HG03521 (cell line): ENCODE data around the gene RAB34.
A peak's percentile ranks its signal among the peaks of the same experiment; 100 is the strongest.
"Not testable (repeated sequence)": the region's sequence is repeated elsewhere in the genome, so short reads cannot be mapped to it uniquely, and the experiment has no call there.

Source experiments
- ATAC-seq: cut with Tn5 transposase; IDR thresholded peaks from one replicate; pipeline ENCODE4 v1.9.1; 2021; ENCODE audit warnings: mild to moderate bottlenecking, moderate library complexity; ENCODE audit not compliant: unreplicated experiment

RAB34 gene

DNA sequence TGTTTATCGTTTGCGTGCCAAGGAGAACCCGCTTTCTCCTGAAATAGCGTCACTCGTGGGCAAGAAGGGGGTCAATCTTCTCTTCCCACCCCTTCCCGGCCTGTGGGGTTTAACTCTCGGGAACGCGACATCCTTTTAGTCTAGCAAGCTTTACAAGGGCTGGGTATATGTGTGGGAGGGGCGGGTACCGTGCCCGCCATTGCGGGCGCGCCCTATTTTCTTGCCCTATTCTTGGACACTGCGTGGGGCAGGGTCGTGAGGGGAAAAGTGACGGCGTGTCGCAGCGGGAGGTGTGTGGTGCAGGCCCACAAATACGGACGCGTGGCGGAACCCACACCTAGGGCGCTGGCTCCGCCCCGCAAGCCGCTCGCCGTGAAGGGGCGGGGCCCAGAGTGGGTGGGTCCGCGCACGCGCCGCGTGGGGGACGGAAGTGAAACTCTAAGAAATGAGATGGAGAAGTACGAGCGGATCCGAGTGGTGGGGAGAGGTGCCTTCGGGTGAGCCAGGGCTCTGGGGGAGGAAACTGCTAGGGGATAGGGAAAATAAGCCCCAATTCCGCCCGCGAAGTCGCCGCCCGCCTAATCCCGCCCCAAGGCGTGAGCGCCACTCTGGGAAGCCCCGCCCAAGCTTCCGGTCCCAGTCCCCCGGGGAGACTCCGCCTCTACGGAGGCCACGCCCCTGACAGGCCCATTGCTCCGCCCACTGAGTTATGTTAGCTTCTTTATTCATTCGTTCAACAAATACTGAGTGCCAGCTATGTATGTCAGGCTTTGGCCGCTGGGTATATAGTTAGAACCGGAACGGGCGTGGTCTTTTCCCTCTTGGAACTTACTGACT is 10.9 kb upstream of the RAB34 start, which contains the start of gene NEK8:
NEK8 (plus strand) TSS at position 425 of the 837 bp plus-strand sequence; CDS start at position 451, 26 bp downstream.
- peak; percentile 44 for ATAC-seq

DNA sequence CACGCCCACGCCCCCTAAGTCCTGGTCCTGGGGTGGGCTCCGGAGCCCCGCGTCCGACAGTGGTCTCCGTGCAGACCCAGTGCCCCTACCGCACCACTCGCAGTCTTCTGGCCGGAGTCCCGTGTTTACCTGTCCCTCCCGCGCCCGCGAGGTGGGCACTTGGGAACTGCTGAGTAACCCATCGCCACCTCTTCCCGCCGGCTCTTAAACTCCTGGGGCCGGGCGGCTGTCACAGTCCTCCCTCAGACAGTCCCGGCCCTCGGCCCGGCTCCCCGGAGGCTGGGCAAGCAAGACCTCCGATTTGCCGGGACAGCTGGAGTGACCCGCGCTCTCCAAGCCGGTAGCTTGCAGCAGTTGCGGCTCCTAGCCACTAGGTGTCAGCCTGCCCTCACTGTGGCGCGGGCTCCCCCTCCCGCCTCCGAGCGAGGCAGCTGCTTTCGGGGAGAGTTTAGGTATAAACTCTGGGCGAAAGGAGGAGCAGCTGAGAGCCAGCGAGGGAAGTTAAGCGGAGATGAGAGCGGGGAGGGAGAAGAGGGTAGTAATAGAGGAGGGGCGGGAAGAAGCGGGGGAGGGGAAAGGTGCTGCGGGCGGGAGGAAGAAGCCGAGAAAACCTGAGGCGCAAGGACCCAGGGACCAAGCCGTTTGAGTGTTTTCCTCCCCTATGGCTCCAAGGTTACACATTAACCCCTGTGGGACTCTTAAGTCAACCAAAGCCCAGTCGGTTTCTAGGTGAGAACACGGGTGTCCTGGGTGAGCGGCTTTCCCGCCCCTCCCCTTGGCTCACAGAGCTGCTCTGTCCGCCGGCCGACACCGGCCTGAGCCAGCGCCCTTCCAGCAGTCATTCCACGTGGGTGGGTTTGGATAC is 9.2 kb upstream of the RAB34 start:
- ATAC-seq, result peak; percentile 36

DNA sequence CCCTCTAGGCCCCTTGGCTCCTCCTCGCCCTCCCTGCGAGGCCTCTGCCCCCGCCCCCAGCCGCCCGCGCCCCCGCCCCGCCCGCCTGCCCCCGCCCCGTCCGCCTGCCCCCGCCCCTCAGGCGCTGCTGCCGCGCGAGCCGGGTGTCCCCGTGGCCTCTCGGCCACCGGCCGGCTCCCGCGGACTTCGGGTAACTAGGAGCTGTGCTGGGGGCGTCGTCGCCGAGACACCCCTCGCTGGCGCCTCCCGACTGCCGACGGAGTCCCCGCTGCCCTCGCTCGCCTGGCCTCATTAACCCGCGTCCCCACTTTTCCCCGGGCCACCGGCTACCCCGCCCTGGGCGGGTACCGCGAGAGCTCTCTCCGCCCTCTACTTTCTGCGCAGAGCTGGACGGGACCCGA is 8.6 kb upstream of the RAB34 start, which contains the start of gene TLCD1:
TLCD1 (minus strand) TSS at position 8 of the 401 bp plus-strand sequence. CDS start 136 bp downstream, outside the sequence.
- no peak for ATAC-seq

DNA sequence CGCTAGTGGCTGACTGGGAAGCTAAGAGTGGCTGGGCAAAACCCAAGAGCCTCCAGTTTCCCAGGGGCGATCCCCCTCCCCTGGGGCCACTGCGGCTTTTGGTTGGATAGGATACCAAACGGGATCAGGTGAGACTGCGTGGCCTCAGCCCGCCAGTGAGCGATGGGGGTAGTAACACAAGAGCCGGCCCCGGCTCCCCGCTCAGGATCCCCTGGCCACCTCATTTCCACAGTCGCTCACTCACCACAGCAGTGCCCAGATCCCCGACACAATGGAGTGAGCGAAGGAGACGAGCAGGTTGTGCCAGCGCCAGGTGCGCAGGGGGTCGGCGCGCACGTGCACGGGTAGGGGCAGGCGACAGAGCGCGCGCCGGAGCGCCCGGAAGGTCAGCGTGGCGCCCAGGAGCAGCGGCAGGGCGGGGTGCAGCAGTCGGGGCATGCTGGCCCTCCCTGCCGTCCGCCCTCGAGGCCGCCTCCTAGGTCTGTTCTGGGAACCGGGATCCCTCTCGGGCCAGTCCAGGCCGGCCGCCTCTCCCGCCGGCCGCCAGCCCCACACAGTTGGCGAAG is 8.1 kb upstream of the RAB34 start:
- no peak for ATAC-seq

DNA sequence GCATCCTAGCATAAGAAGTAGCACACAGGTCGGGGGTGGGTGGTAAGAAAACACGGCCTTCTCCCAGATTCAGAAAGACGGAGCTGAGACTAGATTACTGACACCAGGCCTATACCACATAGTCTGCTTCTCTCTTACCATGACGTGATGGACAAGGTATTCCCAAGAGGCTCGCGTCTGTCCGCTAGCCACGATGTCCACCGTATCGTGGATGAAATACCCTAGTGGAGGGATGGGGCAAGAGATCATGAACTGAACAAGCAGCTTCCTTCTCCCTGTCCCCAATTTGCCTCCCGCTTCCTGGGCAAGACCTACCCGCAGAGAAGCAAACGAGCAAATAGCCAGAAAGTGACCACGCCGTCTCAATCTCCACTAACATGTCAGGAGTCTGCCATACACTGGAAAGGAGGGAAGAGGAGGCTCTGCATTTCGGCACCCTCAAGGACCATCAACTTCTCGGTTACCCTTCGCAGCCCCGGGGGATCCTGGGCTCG is 7.5 kb upstream of the RAB34 start:
- no peak for ATAC-seq

DNA sequence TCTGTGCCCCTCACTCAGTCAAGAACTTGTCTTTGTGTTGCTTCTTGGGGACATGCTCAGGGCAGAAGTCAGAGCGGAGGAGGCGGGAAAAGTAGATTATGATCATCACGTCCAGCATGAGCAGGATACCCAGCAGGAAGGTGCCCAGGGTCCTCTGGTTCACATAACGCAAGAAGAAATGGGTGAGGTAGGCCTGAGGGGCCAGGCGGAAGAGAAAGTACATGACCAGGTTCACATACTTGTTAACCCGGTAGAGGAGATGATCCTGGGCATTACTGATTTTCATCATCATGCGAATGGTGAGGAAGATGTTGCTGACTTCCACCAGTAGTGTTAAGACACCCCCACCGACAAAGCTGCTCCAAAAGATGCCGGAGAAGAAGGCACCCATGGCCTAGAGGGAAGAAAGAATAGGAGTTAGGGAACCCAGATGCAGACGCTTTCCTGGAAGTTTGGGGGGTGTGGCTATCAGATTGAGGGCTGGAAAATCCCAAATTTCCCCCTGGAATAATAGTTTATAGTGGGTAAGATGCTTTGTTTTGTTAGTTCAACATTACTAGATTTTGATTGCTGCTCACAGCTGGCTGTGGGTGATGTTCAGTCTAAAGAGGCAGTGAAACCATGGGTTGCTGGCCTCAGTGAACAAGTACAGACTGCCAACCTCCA is 7.0 kb upstream of the RAB34 start:
- no peak for ATAC-seq

DNA sequence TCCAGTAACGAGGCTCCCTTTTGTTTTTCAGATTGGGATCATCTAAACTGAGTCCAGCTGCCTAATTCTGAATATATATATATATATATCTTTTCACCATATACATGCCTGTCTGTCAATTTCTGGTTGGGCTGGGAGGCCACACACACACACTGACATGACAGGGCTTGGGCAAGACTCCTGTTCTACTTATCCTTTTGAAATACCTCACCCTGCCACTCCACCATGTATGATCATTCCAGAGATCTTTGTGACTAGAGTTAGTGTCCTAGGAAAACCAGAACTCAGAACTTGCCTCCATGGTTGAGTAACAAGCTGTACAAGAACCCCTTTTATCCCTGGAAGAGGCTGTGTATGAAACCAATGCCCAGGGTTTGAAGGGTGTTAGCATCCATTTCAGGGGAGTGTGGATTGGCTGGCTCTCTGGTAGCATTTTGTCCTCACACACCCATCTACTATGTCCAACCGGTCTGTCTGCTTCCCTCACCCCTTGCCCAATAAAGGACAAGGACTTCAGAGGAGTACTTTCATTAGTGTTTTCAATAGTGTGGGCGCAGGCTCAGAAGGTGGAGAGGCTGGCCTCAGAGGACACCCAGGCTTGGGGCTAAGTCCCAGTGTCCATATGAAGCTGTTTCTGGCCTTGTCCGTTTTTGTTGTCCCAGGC is 6.3 kb upstream of the RAB34 start:
- not testable (repeated sequence) for ATAC-seq

DNA sequence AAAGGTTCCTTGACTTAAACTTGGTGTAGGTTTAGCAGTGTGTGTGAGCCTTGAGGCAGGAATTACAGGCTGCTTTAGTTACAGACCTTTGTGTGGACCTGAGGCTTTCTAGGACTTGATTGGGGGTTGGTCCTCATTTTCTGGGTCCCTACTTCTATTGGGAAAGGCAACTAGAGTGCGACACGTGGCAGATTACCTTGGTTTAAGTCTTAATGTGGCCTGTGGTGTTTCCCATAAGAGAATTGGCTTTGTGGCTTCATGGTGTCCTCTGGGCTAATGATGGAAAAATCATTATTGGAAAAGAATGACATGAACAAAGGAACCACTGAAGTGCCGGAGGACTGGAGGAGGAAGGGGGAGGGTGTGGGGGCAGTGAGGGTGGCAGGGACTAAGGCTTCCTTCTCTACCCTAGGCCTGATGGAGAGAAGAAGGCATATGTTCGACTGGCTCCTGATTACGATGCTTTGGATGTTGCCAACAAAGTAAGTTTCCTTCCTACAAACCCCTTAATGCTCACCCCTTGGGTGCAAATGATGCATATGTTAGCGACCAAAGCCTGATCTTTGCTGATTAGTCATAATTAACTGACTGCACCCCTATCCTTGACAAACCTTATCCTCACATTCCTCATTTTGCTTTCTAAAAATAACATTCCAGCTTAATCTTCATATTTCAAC is 5.6 kb upstream of the RAB34 start:
- ATAC-seq, result no peak

DNA sequence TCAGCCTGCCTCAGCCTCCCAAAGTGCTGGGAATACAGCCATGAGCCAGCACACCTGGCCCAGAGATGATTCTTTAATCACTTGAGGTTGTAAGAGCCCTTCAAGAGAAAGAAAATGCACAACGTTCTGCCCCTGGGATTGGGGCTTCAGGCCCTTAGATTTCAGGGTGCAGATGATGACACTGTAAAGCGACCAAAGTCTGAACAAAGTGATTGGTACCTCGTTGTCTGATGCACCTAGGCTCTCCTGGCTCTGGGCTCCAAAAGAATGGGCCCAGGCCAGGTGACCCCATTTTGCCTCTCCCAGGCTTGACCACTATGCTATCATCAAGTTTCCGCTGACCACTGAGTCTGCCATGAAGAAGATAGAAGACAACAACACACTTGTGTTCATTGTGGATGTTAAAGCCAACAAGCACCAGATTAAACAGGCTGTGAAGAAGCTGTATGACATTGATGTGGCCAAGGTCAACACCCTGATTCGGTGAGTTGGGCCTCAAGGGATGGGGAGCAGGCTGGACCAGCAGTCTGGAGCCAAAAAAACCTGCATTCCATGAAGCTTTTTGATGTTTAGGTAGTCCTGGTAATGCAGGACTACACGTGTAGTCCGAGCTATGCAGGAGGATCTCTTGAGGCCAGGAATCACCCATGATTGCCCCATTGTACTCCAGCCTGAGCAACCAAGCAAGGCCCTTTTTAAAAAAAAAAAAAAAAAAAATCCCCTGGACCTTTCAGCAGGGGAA is 4.9 kb upstream of the RAB34 start:
- ATAC-seq, result no peak

DNA sequence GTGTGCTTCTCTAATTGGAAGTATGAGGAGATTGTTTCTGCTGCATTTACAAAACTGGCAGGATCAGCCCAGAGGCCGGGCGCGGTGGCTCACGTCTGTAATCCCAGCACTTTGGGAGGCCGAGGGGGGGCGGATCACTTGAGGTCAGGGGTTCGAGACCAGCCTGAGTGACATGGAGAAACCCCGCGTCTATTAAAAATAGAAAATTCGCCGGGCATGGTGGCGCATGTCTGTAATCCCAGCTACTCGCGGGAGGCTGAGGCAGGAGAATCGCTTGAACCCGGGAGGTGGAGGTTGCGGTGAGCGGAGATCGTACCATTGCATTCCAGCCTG is 3.3 kb upstream of the RAB34 start:
- ATAC-seq, result not testable (repeated sequence)

DNA sequence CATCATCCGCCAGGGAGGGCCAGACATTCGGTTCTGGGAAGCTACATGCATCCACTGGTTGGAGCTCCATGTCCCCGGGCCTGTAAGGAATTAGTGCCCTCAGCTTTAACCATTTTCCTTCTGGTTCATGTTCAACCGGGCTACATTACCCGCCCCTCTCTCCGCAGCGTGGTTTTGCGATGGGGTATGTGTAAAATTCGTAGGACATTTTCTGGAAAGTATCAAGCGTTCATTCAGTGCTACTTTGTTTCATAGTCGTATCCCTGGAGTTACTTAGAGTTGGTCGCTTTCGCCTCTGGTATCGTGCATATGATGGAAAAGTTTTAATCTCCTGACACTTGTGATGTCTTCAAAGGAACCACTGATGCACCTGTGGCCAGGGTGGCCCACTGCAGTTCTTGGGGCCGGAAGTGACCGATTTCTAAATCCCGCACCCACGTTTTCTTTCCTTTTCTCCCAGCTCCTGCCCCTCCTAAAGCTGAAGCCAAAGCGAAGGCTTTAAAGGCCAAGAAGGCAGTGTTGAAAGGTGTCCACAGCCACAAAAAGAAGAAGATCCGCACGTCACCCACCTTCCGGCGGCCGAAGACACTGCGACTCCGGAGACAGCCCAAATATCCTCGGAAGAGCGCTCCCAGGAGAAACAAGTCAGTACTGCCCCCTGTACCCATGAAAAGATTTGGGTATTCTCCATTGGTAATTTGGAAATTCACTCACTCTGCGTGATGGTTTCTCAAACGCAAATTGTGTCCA is 2.8 kb upstream of the RAB34 start:
- ATAC-seq, result no peak

DNA sequence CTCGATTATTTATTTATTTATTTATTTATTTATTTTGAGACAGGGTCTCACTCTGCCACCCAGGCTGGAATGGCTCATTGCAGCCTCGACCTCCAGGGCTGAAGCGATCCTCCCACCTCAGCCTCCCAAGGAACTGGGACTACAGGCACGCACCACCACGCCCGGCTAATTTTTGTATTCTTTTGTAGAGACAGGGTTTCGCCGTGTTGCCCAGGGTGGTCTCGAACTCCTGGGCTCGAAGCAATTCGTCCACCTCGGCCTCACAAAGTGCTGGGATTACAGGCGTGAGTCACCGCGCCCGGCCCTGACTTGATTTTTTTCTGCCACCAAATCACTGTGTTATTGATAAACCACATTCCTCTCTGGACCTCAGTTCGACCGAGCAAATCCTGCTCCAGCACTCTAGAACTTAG is 1.4 kb upstream of the RAB34 start:
- no peak for ATAC-seq

DNA sequence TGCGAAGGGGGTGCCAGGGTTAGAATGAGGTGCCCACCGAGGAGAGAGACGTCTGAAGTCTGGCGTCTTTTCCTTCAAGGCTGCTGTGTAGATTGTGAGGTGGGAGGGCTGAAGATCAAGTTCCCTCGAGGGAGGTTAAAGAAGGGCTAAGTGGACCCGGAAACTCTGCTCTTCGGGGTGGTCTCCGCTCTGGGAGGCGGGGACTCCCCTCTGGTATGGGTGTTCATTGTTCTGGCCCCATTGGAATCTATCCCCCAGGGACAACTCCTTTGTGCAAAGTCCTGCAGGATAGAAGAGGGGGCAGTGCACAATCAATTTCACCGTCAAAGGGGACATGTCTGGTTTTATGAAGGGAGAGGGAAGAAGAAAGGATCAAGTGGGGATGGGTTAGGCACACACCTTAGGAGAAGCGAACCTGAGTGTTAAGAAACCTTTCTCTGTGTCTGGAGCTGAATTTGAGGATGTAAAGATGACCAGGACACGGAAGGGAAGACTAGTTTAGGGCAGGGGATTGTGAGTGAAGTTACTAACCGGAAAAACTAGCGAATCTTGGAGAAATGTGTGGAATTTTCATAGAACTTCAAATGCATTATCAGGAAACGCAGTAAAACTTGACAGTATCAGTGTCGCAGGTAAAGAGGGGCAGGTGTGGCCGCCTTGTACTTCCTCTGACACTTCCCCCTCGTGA is 809 bp upstream of the RAB34 start:
- no peak for ATAC-seq

DNA sequence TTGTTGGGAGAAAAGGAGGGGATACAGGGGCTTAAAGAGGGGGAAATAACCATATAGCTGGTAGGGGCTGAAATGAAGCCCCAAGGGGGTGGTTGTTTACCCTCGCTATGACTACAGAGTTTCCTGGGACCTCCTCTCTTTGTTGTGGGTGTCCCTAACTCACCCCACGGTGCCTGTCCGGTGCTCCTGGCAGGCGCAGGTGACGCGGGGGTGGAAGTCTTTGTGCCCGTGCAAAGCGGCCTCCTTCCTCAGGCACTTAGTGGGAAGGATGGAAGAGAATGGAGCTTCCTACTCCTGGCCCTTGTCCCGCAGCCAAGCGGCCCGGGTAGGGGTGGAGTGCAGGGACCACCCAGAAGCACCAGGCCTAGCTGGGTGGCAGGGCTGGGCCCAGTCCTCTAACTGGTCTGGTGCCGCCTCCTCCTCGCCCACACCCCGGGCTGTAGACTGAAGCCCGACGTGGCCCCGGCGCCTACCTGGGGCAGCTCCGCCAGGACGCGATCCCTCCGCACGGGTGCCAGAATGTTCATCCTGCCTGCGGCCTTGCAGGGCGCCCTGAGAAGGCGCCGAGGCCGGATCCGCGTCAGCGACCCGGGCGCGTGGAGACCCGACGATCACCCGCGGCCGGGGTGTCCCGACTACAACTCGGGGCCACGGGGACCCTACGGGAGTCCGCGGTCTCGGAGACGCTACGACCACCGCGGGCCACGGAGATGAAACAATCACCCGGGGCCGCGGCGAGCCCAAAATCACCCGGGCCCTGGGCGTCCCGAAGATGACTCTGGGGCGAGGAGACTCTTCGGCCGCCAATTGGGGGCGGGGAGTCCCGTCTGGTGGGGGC is 709 bp downstream of the RAB34 start:
- ATAC-seq, result no peak

DNA sequence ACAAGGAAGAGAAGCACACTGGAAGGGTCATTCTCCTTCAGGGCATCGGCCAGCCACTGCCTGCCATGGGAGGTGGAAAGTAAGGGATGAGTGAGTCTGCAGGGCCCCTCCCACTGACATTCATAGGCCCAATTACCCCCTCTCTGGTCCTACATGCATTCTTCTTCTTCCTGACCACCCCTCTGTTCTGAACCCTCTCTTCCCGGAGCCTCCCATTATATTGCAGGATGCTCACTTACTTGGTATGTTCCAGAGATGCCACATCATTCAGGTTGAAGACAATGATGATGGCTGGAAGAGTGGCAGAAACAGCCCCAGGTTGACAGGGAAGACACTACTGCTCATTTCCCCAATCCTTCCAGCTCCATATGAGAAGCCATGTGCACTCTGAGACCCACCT is 2.5 kb downstream of the RAB34 start:
- ATAC-seq, result no peak

DNA sequence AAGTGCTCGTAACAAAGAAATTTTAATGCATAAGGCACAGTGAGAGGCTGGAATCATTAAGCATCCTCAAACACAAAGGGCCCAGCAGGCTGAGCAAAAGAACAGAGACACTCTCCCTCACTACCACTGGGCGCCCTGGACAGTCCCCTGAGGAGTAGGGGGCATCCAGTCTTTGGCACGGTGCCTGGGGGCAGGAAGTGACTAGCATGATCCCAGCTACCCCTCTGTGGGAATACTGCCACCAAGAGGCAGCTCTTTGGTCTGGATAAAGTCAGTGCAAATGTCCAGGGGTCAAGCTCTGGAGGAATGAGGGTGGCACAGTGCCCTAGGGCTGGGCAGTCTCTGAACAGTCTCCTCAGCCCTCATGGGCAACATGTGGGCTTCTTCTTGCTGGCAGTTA is 3.4 kb downstream of the RAB34 start:
- ATAC-seq, result no peak
